H7 (cell line): Measurements from ENCODE around the gene HBG2. TPM values are rescaled to one million over a fixed set of nuclear protein-coding genes. Genes with fewer than 3 reads are reported as not detected.
"Not testable (repeated sequence)": the region's sequence is repeated elsewhere in the genome, so short reads cannot be mapped to it uniquely, and the experiment has no call there.

Experiments used
- DNase-seq: peaks from one replicate; pipeline ENCODE4 v3.0.0; 2012
- H3K27me3 ChIP-seq: 2 replicates; pipeline ENCODE4 v1.6.0; 2011; ENCODE audit warnings: mild to moderate bottlenecking, low read length; ENCODE audit not compliant: control insufficient read depth, insufficient read depth
- H3K36me3 ChIP-seq: replicated peaks from 2 replicates; pipeline ENCODE4 v1.5.1; 2011; ENCODE audit warnings: low read length; ENCODE audit not compliant: control insufficient read depth, insufficient read depth
- H3K4me3 ChIP-seq: 2 replicates; pipeline ENCODE4 v1.5.1; 2011; ENCODE audit warnings: low read depth, mild to moderate bottlenecking, control low read depth, low read length, moderate library complexity; ENCODE audit not compliant: insufficient read depth
- total RNA-seq: library from RNA; depleted of rRNA; stranded (reverse); fragments of >200 nt; shearing (Covaris generic); gene quantifications from 2 replicates; pipeline ENCODE4 v1.2.3, GENCODE V29; 2014; rRNA removed

Gene HBG2
- total RNA-seq: not detected in 2 replicates

- not testable (repeated sequence) for H3K36me3 ChIP-seq, H3K27me3 ChIP-seq, DNase-seq, H3K4me3 ChIP-seq
Observed at GRCh38 chr11:5254646-5255413, at the start of gene HBG2. HBG2 (minus strand) TSS chr11:5254781; CDS start chr11:5254728, 53 bp downstream.

- no peaks in the 10 kb centered on the region for H3K27me3 ChIP-seq
- no peaks in the 10 kb centered on the region for H3K36me3 ChIP-seq
- no peak for DNase-seq
- no peak overlapping the region for H3K4me3 ChIP-seq
Observed at GRCh38 chr11:5304046-5304445, 49.5 kb upstream of the HBG2 start.

- no peak for DNase-seq
- no peak overlapping the region for H3K4me3 ChIP-seq
- H3K36me3 ChIP-seq: no peaks in the 10 kb centered on the region
- no peaks in the 10 kb centered on the region for H3K27me3 ChIP-seq
Observed at GRCh38 chr11:5303626-5304025, 49.0 kb upstream of the HBG2 start.

GRCh38 chr11:5301846-5302245 lies 47.3 kb upstream of the HBG2 start, which contains the start of gene OR51B4:
OR51B4 (minus strand) TSS chr11:5301946; CDS start chr11:5301946, 0 bp downstream.
- H3K27me3 ChIP-seq: no peaks in the 10 kb centered on the region
- H3K4me3 ChIP-seq: no peak within 1 kb of the TSS
- H3K36me3 ChIP-seq: no peaks in the 10 kb centered on the region
- no peak for DNase-seq

- Histone ChIP-seq H3K27me3 (no peaks in the 10 kb centered on the region), H3K36me3 (no peaks in the 10 kb centered on the region), H3K4me3 (no peak overlapping the region)
- no peak for DNase-seq
Observed at GRCh38 chr11:5300251-5300650, 45.7 kb upstream of the HBG2 start.

GRCh38 chr11:5298451-5298850 lies 43.9 kb upstream of the HBG2 start:
- no peak for DNase-seq
- H3K4me3 ChIP-seq: no peak overlapping the region
- no peaks in the 10 kb centered on the region for H3K27me3 ChIP-seq
- H3K36me3 ChIP-seq: no peaks in the 10 kb centered on the region

- no peak for DNase-seq
- no peaks in the 10 kb centered on the region for H3K36me3 ChIP-seq
Observed at GRCh38 chr11:5297721-5298323, 43.2 kb upstream of the HBG2 start.

GRCh38 chr11:5294342-5294995 lies 39.9 kb upstream of the HBG2 start:
- H3K27me3 ChIP-seq, H3K4me3 ChIP-seq, DNase-seq, H3K36me3 ChIP-seq: not testable (repeated sequence)

More at GRCh38 chr11:5297721-5298323, 43.2 kb upstream of the HBG2 start:
- no peaks in the 10 kb centered on the region for H3K27me3 ChIP-seq
- H3K4me3 ChIP-seq: no peak overlapping the region

- Histone ChIP-seq H3K4me3 (no peak overlapping the region), H3K27me3 (no peaks in the 10 kb centered on the region), H3K36me3 (no peaks in the 10 kb centered on the region)
- no peak for DNase-seq
Observed at GRCh38 chr11:5293028-5293427, 38.4 kb upstream of the HBG2 start.

- H3K4me3 ChIP-seq: no peak overlapping the region
- H3K36me3 ChIP-seq: no peaks in the 10 kb centered on the region
- DNase-seq: peak; percentile 54
- H3K27me3 ChIP-seq: no peaks in the 10 kb centered on the region
Observed at GRCh38 chr11:5291207-5291838, 36.7 kb upstream of the HBG2 start.

GRCh38 chr11:5290106-5290505 lies 35.5 kb upstream of the HBG2 start:
- no peaks in the 10 kb centered on the region for H3K36me3 ChIP-seq
- DNase-seq: no peak
- H3K4me3 ChIP-seq: no peak overlapping the region
- H3K27me3 ChIP-seq: no peaks in the 10 kb centered on the region

- no peak for DNase-seq
- H3K36me3 ChIP-seq: no peaks in the 10 kb centered on the region
- no peaks in the 10 kb centered on the region for H3K27me3 ChIP-seq
- no peak overlapping the region for H3K4me3 ChIP-seq
Observed at GRCh38 chr11:5289696-5290095, 35.1 kb upstream of the HBG2 start.

GRCh38 chr11:5288906-5289550 lies 34.4 kb upstream of the HBG2 start:
- DNase-seq: no peak
- no peaks in the 10 kb centered on the region for H3K27me3 ChIP-seq
- no peak overlapping the region for H3K4me3 ChIP-seq
- H3K36me3 ChIP-seq: no peaks in the 10 kb centered on the region
